HG02981 (cell line): ENCODE measurements around the gene SMPD3.

Experiments
- ATAC-seq: cut with Tn5 transposase; IDR thresholded peaks from one replicate; pipeline ENCODE4 v1.9.1; 2021; ENCODE audit warnings: mild to moderate bottlenecking, moderate library complexity; ENCODE audit not compliant: unreplicated experiment

The SMPD3 gene

DNA sequence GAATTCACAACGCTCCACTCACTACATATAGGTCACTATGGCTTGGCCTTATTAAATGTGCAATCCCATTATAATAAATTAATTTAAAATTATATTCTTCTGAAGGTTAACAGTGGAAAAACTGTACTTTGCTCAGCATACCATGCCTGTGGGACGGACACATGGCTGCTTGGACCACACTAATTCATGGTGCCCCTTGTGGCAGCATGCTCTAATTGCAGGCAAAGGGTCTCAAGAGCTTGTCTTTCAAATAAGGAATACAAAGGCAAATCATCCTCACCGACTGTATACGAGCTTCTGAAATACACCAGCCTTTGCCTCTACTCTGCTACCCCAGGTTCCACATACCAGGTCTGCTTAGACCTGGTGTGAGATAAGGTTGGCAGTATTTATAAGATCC lies 11.7 kb downstream of the SMPD3 start:
- no peak for ATAC-seq

DNA sequence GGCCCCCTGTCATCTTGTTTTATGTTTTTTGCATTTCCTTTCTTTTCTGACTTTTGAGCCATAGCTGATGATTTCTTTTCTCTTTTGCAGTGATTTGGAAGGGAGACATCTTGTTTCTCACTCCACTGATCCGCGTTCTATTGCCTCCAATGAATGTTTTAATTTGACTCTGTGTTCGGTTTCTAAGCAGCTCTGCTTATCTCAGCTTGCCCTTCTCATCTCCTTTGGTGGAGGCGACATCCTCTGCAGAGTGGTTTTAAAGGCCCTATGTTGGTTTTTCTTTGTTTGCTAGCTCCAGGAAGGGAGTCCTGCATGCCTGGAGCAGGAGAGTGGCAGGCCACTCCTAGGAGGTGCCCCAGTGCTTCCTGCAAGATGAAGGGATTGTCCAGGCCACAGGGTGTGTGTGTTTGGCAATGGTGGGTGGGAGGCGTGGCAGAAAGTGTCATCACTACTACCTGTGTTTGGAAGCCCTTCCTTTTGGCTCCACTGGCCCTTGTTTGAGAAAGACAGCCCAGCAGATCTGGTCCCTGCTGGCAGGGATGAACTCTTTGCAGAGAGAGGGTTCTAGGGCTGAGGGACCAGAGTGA lies 13.6 kb downstream of the SMPD3 start:
- no peak for ATAC-seq

DNA sequence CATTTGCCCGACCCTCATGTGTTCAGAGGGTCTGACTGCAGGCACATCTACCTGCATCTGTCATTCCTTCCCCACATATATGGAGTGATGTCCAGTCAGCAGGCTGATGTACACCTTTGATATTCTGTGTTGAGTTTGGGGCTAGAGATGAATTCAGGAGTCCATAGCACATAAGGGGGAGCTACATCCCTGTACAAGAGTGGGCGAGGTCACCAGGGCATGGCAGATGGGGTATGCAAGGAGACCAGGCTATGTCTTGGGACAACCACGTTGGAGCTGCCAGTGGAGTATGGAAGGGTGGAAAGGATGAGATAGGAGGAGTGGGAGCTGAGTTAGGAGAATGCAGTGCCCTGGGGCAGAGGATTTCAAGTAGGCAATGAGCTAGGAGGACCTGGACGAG lies 15.0 kb downstream of the SMPD3 start:
- no peak for ATAC-seq

DNA sequence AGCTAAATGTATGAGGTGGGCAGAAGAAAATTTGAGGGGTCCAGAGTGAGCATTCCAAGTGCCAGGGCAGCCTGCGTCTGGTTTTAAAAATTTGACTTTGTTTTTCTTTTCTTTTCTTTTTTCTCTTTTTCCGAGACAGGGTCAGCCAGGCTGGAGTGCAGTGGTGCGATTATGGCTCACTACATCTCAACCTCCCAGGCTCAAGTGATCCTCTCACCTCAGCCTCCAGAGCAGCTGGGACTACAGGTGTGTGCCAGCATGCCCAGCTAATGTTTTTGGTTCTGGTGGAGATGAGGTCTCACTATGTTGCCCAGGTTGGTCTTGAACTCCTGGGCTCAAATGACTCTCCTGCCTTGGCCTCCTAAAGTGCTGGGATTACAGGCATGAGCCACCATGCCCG lies 15.6 kb downstream of the SMPD3 start:
- ATAC-seq = no peak

DNA sequence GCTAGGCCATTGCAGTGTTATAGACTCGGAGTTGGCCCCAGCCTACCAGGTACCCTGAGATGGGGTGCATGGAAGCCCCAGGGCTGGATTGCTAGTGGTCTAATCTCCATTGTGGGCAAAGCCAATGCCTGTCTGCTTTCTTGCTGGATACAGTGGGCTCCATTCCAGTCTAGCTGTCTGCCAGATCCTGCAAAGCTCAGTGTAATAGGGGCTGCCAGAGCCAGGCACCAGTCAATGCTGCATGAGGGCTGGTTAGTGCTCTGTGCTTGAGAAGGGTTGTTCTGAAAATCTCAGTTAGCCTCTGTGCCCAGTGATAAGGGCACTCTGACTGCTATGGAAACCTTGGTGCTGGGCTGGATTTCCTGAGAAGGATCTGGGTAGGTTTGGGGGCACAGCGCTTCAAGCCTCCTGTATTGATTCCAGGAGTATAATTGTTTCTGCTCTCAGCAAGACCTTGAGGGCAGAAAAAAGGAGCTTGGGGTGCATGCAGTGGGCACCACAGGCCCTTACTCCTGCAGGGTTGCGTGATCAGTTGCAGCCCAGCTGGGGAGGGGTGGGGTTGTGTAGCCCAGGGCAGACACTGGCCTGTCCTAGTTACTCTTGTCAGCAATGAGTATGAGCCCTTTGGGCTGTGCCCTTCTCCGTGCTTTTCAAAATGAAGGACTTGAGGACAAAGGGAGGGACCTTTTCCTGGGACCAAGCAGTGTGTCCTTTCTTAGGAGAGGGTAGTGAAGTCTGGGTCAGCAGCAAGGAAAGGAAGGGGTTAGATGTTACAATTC lies 19.0 kb downstream of the SMPD3 start:
- ATAC-seq = no peak

DNA sequence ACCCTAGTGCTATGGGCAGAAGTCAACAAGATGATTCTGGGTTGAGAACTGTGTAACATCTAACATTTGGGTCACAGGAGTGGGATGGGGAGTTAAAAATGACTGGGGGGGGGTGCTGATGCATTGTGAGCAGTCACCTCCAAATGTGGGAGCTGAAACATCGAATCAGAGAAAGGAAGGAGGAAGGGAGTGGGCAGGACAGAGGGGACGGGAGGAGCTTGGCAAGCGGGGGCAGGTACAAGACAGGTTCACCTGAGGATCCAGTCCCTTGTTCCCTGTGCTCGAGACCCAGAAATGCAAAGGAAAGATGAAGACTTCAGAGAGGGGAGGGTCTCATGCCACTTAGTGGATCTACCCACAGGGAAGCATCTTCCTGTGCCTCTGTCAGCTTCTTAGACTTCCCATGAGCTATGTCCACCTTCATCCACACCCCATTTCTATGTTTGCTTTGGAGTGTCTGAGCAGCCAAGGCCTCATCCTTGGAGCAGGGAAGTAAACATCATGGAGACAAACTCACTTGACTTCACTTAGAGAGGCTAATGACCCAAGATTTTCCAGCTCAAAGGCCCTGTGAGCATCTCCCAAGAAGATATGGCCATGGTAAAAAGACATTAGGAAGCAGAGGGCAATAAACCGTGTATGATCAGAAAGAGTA lies 20.5 kb downstream of the SMPD3 start:
- ATAC-seq = no peak

DNA sequence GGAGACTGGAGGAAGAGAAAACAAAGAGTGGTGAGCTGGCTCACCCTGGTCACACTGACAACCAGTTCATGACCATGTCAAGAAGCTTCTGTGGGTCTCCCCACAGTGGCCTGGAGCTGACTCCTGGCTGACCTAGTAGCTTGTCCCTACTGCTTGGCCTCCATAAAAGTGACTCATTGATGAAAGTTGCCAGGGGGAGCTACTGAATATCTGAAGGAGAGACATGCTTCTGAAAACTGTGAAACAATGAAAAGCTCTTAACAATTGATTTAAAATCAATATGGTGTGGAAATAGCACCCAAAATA lies 22.0 kb downstream of the SMPD3 start:
- no peak for ATAC-seq

DNA sequence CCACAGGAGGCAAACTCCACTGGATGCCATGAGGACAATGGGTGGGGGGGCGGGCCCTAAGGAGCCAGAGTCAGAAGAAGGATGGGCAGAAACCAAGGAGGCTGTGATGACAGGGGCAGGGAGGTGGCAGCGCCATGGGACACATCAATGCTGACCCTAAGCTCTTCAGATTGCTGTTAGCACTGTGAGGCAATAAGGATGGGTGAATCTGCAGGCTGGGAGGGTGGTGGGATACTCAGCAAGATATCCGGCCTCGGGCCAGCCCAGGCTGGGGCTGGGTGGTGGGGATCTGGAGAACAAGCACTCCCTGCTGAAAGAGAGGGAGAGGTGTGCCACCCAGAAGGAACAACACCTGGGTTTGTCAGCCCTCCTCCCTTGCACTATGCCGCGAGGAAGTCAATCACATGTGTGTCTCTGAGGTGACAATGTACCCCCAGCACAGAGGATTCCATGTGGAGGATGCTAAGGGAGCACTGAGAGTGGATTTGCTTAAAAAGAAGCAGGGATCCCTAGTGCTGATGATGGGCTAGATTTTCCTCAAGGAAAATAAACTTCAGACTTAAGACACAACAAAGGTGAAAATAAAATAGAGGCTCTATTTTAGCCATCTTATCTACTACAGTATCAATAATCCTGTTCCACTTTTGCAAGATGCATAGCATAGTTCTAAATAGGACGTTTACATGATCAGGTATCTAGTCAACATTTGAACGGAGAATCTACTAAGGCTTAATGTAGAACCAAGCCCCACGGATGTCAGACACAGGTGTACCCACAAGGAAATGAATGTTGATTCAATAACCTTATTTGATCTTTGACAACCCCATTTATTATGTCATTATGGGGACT lies 22.6 kb downstream of the SMPD3 start:
- no peak for ATAC-seq

DNA sequence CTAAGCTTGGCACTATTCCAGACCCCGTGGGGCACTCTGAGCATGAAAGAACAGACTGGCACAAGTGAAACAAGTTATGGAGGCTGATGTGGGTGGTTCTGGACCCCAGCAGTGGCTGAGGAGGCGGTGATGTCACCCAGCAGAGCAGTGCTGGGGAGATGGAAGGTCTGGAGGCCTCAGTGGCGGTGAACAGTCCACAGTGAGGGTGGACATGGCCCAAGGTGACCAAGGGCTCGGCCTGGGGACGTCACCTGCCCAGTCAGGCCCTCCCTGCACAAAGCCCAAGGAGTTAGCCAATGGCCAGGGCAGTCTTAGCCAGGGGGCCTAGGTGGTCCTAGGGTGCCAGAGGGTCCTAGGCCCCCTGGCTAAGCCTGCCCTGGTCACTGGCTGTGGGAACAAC lies 24.5 kb downstream of the SMPD3 start:
- no peak for ATAC-seq

DNA sequence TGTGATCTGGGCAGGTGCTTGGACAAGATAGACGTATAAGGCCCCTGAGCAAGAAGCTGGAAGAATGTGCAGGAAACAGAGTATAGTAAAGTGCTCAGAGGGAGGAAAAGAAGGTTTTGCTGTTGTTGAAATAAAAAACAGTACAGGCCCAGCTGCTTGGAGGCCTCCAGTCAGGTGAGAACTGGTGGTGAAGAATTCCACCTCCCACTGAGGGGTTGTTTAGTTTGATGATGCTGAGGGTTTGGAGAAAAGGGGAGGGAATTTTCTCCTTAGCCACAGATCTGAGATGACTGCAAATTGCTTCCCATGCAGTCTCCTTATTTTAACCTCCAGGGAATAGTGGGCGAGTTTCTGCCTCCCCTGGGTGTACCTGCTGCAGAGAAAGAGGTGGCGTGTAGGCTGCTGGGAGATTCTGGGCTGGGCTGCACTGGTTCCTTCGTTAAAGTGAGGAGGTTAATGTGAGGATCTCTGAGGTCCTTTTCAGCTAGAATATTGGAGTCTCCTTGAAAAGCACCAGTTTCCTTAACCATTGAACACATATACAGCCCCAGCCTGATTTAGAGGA lies 25.8 kb downstream of the SMPD3 start:
- ATAC-seq = no peak

DNA sequence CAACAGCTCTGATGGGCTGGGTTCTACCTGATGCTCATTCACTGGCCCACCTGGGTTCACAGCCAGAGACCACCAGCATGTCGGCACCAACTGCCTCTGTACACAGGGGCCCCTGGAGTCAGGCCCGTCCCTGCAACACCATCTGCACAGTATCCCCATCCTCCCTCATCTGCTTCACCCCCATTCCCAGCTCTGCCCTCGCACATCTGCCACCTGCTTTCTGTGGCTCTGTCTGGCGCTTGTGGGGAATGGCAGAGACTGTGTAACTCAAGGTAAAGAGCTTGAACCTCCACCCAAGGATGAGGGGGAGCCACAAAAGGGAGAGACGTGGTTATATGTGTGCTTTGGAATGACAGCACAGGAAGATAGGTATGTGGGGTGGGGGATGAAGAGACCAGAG lies 27.2 kb downstream of the SMPD3 start:
- ATAC-seq = no peak

DNA sequence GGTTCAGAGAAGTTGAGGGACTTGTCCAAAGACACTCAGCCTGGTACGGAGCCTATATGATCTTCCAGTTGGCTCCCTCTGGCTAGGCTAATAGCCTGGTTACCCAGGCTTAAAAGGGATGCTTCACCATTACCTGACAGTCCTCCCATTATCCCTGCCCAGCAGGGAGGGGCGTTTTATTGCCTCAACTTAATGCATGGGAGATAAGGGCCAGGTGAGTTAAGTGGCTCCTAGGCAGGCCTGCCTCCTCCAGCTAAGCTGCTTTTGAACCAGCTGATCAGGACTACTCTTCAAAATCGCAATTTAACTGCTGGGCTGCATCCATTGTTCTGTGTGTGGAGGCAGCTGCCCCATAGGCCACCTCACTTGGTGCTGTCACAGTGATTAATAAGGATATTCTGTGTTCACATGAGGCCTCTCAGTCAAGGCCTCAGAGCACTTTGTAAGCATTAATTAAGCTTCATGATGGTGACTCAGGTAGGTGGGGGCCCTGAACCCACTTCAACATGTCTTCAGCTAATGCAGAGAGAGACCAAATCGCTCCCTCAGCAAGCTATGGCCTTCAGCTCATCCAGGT lies 27.9 kb downstream of the SMPD3 start:
- ATAC-seq = no peak

DNA sequence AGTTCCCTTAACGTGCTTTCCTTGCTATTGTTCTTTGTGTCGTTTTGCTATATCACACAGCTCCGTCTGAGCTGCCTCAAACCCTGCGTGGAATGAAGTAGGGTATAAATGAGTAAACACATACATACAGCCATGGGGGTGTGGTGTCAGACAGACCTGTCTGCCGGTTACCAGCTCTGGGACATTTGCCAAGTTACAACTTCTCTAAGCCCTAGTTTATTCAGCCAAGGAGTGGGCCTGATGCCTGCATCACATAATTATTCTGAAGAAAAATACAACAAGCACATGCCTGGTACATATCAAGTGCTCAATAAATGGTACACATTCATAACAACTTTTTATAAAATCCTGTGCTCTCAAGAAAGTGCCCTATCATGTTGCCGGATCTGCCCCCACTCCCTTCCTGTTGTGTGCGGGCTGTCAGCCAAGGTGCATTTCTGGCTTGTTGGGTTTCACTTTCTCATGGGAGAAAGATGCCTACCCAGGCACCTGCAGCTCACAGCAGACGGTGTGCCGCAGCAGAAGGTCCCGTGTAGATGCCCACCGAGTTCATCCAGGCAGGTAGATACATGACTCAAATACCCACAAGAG lies 30.5 kb downstream of the SMPD3 start:
- peak; percentile 75 for ATAC-seq

DNA sequence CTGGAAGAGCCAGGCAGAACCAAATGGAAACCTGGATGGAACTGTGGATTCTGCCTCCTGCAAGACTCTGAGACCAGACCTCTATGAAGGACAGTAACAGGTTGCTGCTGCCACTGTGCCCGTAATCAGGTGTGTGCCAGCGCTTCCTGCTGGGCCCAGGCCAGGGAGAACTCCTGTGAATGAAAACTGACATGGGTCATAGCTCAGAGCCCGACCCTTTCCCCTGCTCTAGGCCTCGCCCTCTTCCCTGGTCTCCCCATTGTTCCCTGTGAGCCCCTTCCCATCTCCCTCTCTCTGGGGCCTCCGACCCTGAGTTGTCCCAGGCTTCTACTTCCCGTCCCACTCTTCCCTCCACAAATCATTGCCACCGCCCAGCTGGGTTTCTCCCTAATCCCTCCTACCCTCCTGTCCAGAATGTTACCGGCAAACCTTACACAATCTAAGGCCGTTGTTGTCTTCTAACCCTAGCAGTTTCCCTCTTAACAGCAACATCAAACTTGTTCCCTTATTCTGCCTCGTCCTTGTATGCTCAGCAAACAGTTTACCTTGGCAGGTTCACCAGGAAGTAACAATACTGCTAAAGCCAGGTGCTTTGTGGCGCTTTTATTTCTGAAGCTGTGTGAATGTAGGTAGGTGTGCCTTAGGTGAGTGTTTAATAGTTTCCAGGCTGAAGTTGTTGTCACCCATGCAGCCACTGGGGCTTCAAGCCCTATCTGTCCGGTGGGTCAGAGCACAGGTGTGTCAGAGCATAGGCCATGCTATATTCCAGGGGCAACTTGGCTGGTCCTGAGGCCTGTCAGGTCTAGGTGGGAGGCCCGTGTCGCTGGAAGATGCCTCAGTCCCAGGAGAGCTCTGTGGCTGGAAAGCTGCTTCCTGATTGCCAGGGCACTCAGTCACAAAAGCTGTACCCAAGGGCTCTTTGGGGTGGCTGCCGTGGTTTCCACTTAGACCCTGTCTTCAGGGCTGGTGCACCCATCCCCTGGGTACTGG lies 32.0 kb downstream of the SMPD3 start:
- ATAC-seq = no peak

DNA sequence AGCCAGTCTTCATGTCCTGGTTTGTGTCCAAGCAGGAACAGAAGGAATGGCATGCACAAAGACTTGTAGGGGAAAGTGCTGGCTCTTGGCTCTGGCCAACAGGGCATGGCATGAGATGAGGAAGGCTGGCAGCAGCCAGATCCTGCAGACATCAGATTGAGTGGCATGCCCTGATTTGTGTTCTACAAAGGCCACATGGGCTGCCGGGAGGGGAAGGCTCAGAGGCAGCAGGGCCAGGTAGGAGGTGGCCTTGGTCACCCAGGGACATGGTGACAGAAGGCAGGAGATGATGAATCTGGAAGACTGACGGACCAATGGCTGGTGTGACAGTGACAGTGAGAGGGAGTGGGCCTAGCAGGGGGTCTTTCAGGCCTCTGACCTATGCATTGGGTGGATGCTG lies 33.7 kb downstream of the SMPD3 start:
- ATAC-seq = no peak

DNA sequence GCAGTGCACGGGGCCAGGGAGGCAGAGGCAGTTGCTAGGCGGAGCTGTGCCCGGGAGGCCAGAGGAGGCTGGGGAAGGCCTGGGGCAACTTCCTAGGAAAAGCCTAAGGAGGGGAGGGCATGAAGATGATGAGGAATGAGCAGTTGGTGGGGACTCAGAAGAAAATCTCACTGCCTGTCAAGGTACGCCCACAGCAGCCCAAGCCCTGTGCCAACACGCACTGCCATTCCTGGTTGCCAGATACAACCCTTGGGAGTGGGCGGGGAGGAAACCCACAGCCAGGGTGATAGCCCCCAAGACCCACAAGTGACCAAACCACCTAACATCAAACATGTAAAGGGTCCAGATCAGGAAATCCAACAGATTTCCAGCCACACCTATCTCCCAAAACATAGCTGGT lies 36.2 kb downstream of the SMPD3 start:
- no peak for ATAC-seq

DNA sequence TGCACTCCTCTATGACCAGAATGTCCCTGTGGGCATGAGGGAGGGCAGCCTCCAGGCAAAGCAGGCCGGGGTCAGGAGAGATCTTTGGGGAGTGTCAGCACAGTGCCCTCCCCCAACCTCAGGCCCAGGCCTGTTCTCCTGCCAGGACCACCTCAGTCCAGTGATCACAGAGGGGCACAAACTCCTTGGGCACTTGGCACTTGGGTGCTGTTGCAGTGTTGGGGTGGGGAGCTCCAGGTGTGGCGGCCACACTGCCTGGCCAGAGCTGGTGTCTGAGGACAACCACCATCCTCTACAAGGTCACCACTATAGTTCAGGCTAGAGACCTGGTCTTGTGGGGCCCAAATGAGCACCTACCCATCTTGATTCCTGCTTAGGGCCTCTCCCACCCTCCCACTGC lies 37.2 kb downstream of the SMPD3 start:
- ATAC-seq = no peak

DNA sequence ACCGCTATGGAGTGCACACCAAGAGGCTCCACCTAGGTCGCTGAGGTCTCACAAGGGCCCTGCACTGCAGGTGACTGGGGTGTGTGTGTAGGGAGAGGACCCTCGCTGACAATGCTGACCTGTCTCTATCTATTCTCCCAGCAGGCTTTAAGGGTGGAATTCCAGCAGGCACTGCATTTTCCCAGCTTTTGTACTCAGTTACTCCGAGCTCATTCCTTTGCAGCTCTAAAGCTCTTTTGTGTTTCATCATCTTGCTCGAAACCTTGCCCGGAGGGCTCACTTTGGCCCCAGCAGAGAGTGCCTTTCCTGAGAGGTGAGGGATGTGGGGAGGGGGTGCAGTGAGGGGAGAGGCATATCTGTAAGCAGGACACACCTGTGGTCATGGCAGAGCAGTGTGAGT lies 39.3 kb downstream of the SMPD3 start:
- no peak for ATAC-seq

DNA sequence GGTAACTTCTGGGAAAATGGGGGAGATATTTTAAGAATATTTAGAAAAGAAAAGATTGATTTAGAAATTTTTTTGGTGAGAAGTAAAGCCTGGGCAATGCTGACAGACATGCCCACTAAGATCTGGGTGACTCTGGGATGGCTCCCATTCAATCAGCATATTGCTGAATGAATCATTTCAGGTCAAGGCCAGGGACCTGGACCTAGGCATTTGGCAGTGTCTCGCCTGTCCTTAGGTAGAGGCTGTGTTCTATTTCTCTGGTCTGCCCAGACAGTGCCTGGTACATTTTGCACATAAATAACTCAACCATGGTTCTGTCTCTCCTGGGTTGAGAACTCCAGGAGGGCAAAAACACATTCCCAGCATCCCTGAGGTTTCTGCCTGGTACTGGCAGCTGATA lies 39.9 kb downstream of the SMPD3 start:
- no peak for ATAC-seq
